OCI-LY1 (cell line): ENCODE data around the gene COPB1.

Source experiments
- H2AFZ ChIP-seq: fragments of 200-600 bp; sonication (generic), shearing (Covaris generic); 2 replicates; pipeline ENCODE4 v1.6.0; 2014; ENCODE audit warnings: antibody characterized with exemption, mild to moderate bottlenecking, low read length
- H3F3A ChIP-seq: fragments of 200-600 bp; sonication (generic), shearing (Covaris generic); 2 replicates; pipeline ENCODE4 v1.6.0; 2014; ENCODE audit warnings: mild to moderate bottlenecking, antibody characterized with exemption, low read length, moderate library complexity; ENCODE audit not compliant: insufficient read depth
- H3K27ac ChIP-seq: fragments of 200-600 bp; sonication (generic); 2 replicates; pipeline ENCODE4 v1.5.1; 2014; ENCODE audit warnings: low read length, mixed run types, mild to moderate bottlenecking, low read depth; ENCODE audit not compliant: poor library complexity, severe bottlenecking
- H3K27me3 ChIP-seq: fragments of 200-600 bp; sonication (generic); 2 replicates; pipeline ENCODE4 v1.6.0; 2014; ENCODE audit warnings: antibody characterized with exemption, mild to moderate bottlenecking, low read length, moderate library complexity; ENCODE audit not compliant: insufficient read depth
- H3K36me3 ChIP-seq: fragments of 200-600 bp; sonication (generic); 2 replicates; pipeline ENCODE4 v1.6.1; 2014; ENCODE audit warnings: mild to moderate bottlenecking, antibody characterized with exemption, low read length, moderate library complexity, mixed read lengths; ENCODE audit not compliant: insufficient read depth
- H3K4me1 ChIP-seq: fragments of 200-600 bp; sonication (generic); 2 replicates; pipeline ENCODE4 v1.5.1; 2014; ENCODE audit warnings: mild to moderate bottlenecking, low read length, moderate library complexity; ENCODE audit not compliant: insufficient read depth, severe bottlenecking
- H3K4me2 ChIP-seq: fragments of 200-600 bp; sonication (generic), shearing (Covaris generic); 2 replicates; pipeline ENCODE4 v1.6.1; 2014; ENCODE audit warnings: low read length
- H3K4me3 ChIP-seq: fragments of 200-600 bp; sonication (generic); 2 replicates; pipeline ENCODE4 v1.5.1; 2014; ENCODE audit warnings: low read length, low read depth, mild to moderate bottlenecking, mixed read lengths; ENCODE audit not compliant: poor library complexity, severe bottlenecking
- H3K79me2 ChIP-seq: fragments of 200-600 bp; shearing (Covaris generic); 2 replicates; pipeline ENCODE4 v1.6.1; 2016; ENCODE audit warnings: mixed run types, low read length, mixed read lengths; ENCODE audit not compliant: insufficient read depth
- H3K9ac ChIP-seq: fragments of 200-600 bp; sonication (generic), shearing (Covaris generic); 2 replicates; pipeline ENCODE4 v1.6.1; 2014; ENCODE audit warnings: mild to moderate bottlenecking, low read length, mixed read lengths
- H3K9me2 ChIP-seq: fragments of 200-600 bp; sonication (generic), shearing (Covaris generic); 2 replicates; pipeline ENCODE4 v1.6.1; 2014; ENCODE audit warnings: low read depth, mild to moderate bottlenecking, low read length, mixed read lengths
- H3K9me3 ChIP-seq: fragments of 200-600 bp; shearing (Covaris generic); 2 replicates; pipeline ENCODE4 v1.6.1; 2014; ENCODE audit warnings: low read length, mixed read lengths
- H4K20me1 ChIP-seq: fragments of 200-600 bp; sonication (generic), shearing (Covaris generic); 2 replicates; pipeline ENCODE4 v1.6.0; 2016; ENCODE audit warnings: mild to moderate bottlenecking, low read length; ENCODE audit not compliant: insufficient read depth
- CTCF ChIP-seq: fragments of 200-600 bp; sonication (generic), shearing (Covaris generic); IDR thresholded peaks from 2 replicates; pipeline ENCODE4 v1.5.1; 2017; ENCODE audit warnings: mild to moderate bottlenecking, antibody characterized with exemption, low read length, moderate library complexity, mixed read lengths
- EZH2 ChIP-seq: fragments of 200-600 bp; sonication (generic), shearing (Covaris generic); IDR thresholded peaks from 2 replicates; pipeline ENCODE4 v1.8.0; 2017; ENCODE audit warnings: borderline replicate concordance, mixed run types, mild to moderate bottlenecking, antibody characterized with exemption, low read length, moderate library complexity, mixed read lengths

COPB1 gene

GRCh38 chr11:14449302-14449714 is 50.3 kb downstream of the COPB1 start:
- Histone ChIP-seq H3K27ac (no peak overlapping the region), H3K9ac (no peak overlapping the region), H3F3A (no peaks in the 10 kb centered on the region), H3K79me2 (no peaks in the 10 kb centered on the region), H3K36me3 (no peaks in the 10 kb centered on the region), H3K4me3 (no peak overlapping the region), H3K27me3 (no peaks in the 10 kb centered on the region), H4K20me1 (no peaks in the 10 kb centered on the region), H3K9me2 (no peaks in the 10 kb centered on the region), H2AFZ (no peak overlapping the region), H3K9me3 (no peaks in the 10 kb centered on the region), H3K4me2 (no peak overlapping the region), H3K4me1 (no peaks in the 10 kb centered on the region)
- TF ChIP-seq CTCF (no peak), EZH2 (no peak)

GRCh38 chr11:14448240-14448639 is 51.4 kb downstream of the COPB1 start:
- Histone ChIP-seq H3K4me2 (no peak overlapping the region), H3F3A (no peaks in the 10 kb centered on the region), H4K20me1 (no peaks in the 10 kb centered on the region), H3K4me3 (no peak overlapping the region), H3K9ac (no peak overlapping the region), H3K9me2 (no peaks in the 10 kb centered on the region), H3K79me2 (no peaks in the 10 kb centered on the region), H3K27me3 (no peaks in the 10 kb centered on the region), H2AFZ (no peak overlapping the region), H3K27ac (no peak overlapping the region), H3K9me3 (no peaks in the 10 kb centered on the region), H3K36me3 (no peaks in the 10 kb centered on the region), H3K4me1 (no peaks in the 10 kb centered on the region)
- TF ChIP-seq EZH2 = no peak
- TF ChIP-seq CTCF = no peak

- H3K27me3 ChIP-seq = no peaks in the 10 kb centered on the region
- no peak overlapping the region for H3K27ac ChIP-seq
- H3K4me1 ChIP-seq = no peaks in the 10 kb centered on the region
- H3K9me3 ChIP-seq = no peaks in the 10 kb centered on the region
- H2AFZ ChIP-seq = no peak overlapping the region
- H3K4me3 ChIP-seq = no peak overlapping the region
- H3K36me3 ChIP-seq = no peaks in the 10 kb centered on the region
- H3K9ac ChIP-seq = no peak overlapping the region
- no peaks in the 10 kb centered on the region for H4K20me1 ChIP-seq
- TF ChIP-seq EZH2 (no peak), CTCF (no peak)
- H3K79me2 ChIP-seq = no peaks in the 10 kb centered on the region
- H3K9me2 ChIP-seq = no peaks in the 10 kb centered on the region
- no peaks in the 10 kb centered on the region for H3F3A ChIP-seq
- no peak overlapping the region for H3K4me2 ChIP-seq
Measured at GRCh38 chr11:14446701-14447169, 52.9 kb downstream of the COPB1 start.
